ENCODE results near the gene EPB41L4A. TPM values are rescaled to one million over a fixed set of nuclear protein-coding genes. Genes with fewer than 3 reads are reported as not detected.
"Not testable (repeated sequence)": the region's sequence is repeated elsewhere in the genome, so short reads cannot be mapped to it uniquely, and the experiment has no call there.

Gene EPB41L4A, protein sequence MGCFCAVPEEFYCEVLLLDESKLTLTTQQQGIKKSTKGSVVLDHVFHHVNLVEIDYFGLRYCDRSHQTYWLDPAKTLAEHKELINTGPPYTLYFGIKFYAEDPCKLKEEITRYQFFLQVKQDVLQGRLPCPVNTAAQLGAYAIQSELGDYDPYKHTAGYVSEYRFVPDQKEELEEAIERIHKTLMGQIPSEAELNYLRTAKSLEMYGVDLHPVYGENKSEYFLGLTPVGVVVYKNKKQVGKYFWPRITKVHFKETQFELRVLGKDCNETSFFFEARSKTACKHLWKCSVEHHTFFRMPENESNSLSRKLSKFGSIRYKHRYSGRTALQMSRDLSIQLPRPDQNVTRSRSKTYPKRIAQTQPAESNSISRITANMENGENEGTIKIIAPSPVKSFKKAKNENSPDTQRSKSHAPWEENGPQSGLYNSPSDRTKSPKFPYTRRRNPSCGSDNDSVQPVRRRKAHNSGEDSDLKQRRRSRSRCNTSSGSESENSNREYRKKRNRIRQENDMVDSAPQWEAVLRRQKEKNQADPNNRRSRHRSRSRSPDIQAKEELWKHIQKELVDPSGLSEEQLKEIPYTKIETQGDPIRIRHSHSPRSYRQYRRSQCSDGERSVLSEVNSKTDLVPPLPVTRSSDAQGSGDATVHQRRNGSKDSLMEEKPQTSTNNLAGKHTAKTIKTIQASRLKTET
- total RNA-seq (2014; rRNA removed; shearing (Covaris generic)): 0.30 TPM in 1 of 2 replicates, not detected in the other
- polyA plus RNA-seq (2015; cell fraction: cytosol; rRNA removed): 0.41 and 6.0 TPM in 2 replicates
- polyA plus RNA-seq (2015; cell fraction: nucleus; rRNA removed): 0.33 and 0.40 TPM in 2 replicates

DNA sequence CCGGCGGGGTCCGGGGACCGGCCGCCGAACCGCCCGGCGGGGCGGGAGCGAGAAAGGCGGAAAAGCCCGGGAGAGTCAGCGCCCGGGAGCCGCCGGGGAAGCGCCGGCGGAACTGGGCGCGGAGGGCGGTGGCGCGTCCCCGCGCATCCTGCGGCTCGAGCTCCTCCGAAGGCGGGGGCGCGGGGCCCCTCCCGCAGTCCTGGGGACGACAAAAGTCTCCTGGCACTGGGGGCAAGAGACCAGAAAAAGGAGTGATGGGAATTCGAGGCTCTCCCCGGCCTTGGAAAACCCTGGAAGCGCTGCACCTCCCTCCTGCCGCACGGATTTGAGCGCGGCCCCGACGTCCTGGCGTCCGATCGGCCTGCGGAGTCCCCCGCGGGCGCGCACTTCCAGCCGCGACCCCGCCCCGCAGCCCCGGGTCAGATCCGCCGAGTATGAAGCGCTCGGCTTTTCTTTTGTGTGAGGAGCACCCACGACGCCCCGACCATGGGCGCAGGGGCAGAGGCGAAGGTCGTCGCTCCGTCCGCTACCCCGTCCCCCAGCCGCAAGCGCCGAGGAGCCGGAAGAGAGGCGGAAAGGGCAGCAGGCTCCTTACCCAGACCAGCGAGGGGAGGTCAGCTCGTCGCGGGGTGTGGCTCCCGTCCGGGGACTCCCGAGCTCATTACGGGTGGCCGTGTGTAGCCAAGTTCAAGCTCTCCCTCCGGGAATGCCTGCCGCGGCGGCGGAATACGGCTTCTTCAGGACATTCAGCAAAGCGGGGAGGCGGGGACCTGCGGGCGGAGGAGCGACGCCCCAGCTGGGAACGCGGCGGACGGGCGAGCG, at the start of gene EPB41L4A:
TSS of gene EPB41L4A (minus strand) at position 114 of the 822 bp plus-strand sequence. CDS start 238 bp downstream, outside the sequence.
- DNase-seq (ENCODE audit: low read depth): no peak

DNA sequence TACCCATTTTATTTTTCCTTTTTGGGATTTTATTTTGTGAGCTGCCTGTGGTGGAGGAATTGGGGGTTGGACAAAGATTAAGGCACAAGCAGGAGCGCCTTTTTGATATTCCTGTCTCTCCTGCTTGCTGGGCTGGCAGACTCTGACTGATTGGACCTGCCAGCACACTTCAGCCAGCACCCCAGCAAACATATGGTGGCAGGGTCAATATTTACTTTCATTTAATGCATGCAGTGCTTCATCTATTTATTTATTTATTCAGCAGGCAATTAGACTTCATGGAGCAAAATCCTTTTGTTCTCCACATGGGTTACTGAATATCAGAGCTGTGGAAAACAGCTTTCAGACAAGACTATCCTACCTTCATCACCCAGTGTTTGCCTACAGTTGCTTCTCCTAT, 48.4 kb upstream of the EPB41L4A start:
- DNase-seq (ENCODE audit: low read depth): no peak

DNA sequence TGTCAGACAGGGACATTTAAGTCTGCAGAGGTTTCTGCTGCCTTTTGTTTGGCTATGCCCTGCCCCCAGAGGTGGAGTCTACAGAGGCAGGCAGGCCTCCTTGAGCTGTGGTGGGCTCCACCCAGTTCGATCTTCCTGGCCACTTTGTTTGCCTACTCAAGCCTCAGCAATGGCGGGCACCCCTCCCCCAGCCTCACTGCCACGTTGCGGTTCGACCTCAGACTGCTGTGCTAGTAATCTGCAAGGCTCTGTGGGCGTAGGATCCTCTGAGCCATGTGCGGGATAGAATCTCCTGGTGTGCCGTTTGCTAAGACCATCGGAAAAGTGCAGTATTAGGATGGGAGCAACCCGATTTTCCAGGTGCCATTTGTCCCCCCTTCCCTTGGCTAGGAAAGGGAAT, 47.2 kb upstream of the EPB41L4A start:
- not testable (repeated sequence) for DNase-seq (ENCODE audit: low read depth)

DNA sequence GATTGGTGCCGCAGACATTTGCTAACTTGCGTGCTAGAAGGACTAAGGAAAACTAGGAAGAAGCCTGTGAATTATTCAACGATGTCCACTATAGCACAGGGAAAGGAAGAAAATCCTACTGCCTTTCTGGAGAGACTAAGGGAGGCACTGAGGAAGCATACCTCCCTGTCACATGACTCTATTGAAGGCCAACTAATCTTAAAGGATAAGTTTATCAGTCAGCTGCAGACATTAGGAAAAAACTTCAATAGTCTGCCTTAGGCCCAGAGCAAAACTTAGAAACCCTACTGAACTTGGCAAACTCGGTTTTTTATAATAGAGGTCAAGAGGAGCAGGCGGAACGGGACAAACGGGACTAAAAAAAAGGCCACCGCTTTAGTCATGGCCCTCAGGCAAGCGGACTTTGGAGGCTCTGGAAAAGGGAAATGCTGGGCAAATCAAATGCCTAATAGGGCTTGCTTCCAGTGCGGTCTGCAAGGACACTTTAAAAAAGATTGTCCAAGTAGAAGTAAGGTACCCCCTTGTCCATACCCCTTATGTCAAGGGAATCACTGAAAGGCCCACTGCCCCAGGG, 28.2 kb upstream of the EPB41L4A start:
- DNase-seq (ENCODE audit: low read depth): not testable (repeated sequence)

DNA sequence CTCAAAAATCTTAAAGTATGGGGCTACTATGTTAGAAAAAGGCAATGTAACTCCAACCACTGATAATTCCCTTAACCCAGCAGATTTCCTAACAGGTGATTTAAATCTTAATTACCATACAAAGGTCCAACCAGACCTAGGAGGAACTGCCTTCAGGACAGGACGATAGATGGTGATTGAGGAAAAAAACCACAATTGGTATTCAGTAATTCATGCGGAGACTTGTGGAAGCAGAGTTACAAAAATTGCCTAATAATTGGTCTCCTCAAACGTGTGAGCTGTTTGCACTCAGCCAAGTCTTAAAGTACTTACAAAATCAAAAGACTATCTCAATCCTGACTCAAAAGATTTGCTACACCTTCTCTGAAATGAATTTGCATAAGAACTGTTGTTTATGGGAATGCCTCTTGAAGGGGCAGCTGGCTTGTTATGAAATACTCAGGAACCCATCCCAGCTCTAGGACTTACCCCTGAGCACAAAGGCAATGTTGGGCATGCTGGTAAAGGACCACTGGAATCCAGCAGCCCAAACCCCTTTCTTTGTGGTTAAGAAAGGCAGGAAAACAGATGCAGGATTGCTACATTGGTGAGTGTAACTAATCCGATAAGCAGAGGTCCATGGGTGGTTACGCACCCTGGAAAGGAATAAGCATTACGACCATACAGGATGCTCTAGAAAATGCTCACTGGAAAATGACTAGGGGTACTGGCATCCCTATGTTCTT, 26.7 kb upstream of the EPB41L4A start:
- no peak for DNase-seq (ENCODE audit: low read depth)

DNA sequence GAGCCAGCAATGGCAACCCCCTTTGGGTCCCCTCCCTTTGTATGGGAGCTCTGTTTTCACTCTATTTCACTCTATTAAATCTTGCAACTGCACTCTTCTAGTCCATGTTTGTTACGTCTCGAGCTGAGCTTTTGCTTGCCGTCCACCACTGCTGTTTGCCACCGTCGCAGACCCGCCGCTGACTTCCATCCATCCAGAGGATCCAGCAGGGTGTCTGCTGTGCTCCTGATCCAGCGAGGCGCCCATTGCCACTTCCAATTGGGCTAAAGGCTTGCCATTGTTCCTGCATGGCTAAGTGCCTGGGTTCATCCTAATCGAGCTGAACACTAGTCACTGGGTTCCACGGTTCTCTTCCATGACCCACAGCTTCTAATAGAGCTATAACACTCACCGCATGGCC, 24.9 kb upstream of the EPB41L4A start:
- not testable (repeated sequence) for DNase-seq (ENCODE audit: low read depth)

DNA sequence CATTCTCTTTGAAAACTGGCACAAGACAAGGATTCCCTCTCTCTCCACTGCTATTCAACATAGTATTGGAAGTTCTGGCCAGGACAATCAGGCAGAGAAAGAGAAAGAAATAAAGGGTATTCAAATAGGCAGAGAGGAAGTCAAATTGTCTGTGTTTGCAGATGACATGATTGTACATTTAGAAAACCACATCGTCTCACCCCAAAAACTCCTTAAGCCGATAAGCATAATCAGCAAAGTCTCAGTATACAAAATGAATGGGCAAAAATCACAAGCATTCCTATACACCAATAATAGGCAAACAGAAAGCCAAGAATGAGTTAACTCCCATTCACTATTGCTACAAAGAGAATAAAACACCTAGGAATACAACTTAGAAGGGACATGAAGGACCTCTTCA, 21.0 kb upstream of the EPB41L4A start:
- no peak for DNase-seq (ENCODE audit: low read depth)

DNA sequence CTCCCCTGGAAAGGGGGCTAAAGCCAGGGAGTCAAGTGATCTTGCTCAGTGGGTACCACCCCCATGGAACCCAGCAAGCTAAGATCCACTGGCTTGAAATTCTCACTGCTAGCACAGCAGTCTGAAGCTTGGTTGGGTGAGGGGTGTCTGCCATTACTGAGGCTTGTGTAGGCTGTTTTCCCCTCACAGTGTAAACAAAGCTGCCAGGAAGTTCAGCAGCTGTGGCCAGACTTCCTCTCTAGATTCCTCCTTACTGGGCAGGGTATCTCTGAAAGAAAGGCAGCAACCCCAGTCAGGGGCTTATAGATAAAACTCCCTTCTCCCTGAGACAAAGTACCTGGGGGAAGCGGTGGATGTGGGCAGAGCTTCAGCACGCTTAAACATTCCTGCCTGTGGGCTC, 17.1 kb upstream of the EPB41L4A start:
- no peak for DNase-seq (ENCODE audit: low read depth)

DNA sequence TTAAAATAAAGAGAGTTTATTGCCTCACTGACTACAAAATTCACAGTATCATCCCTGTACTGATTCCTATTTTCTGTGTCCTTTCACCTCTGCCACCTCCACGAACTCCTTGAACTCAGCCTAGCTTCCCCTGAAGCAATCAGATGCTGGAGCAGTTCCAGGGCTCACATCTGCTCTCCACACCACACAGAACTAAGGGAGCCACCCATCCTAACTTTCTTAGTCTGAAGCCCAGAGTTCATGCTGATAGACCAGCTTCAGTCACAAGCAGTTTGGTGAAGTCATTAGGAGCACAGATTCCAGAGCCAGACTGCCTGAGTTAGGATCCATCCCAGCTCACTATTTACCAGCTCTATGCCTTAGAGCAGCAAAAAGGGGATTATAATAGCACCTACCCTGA, 15.6 kb upstream of the EPB41L4A start:
- no peak for DNase-seq (ENCODE audit: low read depth)

DNA sequence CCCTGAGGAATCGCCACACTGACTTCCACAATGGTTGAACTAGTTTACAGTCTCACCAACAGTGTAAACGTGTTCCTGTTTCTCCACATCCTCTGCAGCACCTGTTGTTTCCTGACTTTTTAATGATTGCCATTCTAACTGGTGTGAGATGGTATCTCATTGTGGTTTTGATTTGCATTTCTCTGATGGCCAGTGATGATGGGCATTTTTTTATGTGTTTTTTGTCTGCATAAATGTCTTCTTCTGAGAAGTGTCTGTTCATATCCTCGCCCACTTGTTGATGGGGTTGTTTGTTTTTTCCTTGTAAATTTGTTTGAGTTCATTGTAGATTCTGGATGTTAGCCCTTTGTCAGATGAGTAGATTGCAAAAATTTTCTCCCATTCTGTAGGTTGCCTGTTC, 7.1 kb upstream of the EPB41L4A start:
- DNase-seq (ENCODE audit: low read depth): not testable (repeated sequence)

DNA sequence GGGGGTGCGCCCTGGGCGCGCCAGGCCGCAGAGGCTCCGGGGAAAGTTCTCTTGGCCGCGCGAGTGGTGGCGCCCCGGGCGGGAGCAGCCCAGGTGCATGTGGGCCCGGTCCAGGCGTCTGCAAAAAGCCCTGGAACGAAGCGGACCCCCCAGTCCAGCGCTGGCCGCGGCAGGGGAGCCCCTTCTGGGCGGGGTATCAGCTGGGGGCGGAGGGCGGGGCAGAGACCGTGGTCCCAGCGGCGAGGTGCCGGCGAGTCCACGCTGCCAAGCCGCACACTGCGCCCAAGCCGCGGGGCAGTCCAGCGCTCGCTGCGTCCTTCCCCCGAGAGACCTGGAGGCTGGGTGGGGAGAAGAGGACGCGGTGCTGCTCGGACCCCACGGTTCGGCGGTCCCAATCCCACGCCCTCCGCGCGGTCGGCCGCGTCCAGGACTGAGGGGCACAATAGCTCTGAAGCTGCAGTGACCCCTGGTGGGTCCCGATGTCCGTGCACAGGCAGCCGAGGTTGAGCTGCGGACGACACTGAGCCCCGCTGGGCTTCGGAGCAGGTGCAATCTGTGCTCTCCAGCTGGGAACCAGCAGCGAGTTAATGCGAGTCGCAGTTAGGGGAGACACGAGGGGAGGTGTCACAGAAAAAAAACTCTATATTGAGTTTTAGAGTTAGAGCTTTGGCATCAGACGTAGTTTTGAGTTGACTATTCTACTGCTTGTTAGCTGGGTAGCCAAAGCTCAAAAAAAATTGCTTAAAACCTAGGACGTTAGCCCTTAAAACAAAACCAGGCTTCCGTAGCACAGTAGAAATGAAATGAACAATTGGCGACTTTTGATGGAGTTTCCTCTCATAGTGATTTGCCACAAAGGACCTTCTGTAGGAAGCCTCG, 1.1 kb upstream of the EPB41L4A start:
- DNase-seq (ENCODE audit: low read depth): peak; percentile 63

DNA sequence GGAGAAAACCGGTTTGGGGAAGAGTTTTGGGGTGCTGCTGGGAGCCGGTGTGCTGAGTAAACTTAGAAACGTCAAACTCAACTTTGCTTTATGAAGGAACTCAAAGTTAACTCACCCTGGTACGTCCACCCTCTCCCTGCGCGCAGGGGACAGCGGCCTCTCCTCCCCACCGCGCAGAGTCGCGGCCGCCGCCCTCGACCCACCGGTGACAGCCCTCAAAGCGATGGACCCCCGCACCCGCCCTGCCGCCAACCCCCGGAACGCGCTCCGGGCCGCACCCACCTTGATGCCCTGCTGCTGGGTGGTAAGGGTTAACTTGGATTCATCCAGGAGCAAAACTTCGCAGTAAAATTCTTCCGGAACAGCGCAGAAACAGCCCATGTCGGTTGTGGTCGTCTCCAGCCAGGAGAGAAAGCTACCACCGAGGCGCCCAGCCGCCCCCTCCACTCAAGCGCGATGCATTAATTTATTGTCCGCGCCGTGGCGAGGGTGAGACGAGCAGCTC, 366 bp downstream of the EPB41L4A start:
- DNase-seq (ENCODE audit: low read depth): no peak

DNA sequence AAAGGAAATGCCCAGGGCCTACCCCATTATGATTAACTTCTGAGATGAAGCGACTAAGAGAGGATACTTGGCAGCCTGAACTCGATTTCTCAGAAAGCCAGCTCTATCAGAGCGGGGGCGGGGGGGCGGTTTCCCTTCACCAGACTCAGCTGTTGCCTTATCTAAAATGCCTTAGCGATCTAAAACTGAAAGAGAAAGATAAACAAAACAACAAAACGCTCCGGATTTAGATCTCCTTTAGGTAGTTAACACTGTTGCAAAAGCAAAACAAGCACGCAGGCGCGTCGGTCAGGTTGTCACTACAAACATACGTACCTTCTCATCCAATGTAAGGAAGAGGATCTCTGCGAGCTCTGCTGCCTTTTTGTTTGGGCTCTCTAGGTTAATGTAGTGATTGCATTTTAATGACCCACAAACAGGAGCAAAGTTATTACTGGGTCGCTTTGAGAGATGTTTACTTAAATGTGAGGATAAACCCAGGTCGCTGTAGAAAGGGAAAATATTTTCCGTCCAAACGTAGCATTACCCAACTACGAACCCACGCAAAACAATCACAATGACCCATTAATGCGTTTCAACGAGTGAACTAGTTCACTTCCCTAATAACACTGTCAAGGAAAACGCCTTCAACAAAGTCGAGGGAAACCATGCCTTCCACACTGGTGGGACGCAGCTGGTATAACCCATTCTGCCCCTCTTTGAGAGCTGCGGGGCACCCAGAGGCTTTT, 982 bp downstream of the EPB41L4A start:
- DNase-seq (ENCODE audit: low read depth): no peak

DNA sequence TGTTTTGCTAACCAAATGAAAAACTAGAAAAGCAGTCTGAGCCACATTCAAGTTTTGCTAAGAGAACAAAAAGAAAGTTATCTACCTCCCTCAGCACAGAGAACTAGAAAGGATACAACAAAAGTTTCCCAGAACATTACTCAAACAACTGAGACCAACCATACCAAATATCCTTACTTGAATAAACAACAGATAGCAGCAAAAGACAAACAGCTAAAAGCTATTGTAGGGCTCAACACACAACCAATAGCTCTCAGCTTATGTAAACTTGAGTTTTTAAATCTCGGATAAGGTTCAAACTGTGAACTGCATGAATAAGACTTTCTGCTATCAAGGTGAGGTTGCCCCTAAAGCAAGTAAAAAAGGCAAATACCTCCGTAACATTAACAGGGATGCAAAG, 3.5 kb downstream of the EPB41L4A start:
- no peak for DNase-seq (ENCODE audit: low read depth)

DNA sequence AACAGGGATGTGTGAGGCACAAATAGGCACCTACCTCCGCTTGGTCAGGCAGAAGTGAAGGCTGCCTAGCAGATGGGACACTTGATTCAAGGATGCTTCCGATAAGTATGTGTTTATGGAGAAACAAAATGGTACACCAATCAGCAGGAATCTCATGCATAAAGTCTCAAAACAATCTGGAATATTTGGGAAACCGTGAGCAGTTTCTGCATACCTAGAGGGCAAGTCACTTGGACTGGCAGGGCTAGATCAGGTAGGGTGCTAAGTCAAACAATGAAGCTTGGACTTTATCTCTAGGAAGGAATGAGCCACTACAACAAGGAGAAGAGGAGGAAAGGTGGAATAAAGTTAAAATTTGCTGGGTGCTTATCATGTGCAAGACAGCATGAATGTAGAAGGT, 5.5 kb downstream of the EPB41L4A start:
- no peak for DNase-seq (ENCODE audit: low read depth)

DNA sequence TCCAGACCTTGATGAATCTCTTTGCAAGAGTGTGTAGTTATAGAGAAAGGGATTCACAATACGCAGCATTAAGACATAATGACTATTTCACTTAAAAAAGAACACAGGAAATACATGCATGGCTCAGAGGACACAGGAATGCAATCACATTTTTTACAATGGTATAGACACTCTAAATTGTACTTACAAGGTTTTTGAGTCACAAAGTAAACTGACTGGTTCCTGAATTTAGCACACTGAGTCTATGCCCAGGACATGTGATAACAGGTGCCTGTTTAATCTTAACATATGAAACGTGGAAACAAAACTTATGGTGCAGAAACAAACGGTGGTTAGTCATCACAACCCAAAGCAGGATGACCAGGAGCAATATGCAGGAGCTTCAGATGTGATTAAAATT, 6.7 kb downstream of the EPB41L4A start:
- peak; percentile 5 for DNase-seq (ENCODE audit: low read depth)

DNA sequence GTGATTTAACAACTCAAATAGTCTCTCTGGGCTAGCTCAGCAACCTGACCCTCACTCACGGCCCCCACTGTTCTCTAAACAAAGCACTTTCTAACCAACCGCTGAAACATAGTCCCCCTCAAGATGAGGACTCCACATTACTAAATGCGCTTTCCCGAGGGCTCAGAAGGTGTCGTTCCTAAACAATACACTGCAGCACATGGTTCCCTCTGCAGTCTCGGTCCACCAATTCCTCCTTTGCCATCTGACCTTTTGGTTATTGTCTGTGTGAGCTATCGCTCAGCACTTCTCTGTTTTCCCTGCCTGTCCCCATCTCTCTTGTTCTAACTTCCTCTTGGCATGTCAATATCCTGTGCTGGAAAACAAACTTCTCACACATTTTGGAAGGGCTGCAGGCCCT, 7.2 kb downstream of the EPB41L4A start:
- DNase-seq (ENCODE audit: low read depth): no peak

DNA sequence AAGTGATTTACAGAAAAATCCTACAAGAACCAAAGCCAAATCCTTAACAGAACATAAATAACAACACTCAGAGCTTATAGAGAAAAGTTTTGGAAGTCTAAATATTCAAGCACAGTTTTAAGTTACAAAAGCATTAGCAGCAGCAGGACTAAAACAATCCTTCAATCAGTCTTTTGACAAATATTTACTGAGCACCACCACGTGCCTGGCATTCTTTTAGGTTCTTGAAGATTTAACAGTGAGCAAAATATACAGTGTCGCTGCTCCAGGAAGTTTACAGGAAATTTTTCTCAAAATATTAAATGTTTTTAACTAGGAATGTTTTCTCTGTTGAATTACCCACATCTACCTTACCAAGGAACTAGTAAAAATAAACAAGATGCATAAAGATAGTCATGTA, 11.4 kb downstream of the EPB41L4A start:
- DNase-seq (ENCODE audit: low read depth): no peak

DNA sequence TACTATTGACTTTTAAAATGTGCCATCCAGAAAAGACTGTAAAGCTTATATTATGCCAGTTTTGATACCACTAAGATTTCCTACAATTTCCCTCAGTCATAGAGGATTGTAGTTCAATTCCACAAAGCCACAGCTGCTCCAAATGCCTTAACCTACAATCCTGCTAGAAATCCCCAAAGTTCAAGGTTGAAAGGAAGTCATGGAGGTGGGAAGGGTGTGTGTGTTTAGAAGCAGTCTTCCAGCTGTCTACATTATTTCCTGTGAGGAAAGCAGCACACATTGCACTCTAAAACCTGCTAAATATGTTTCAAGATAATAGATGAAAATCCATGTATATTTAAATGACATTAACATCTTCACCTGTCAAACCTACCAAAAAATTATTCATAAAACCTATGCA, 11.8 kb downstream of the EPB41L4A start:
- no peak for DNase-seq (ENCODE audit: low read depth)
